Activated T-cell treated with anti-CD3 and anti-CD28 coated beads, Interleukin-2, amount 50 U/mL, for 72 hours (primary cell): ENCODE results near the gene PCDHGA3. TPM values are rescaled to one million over a fixed set of nuclear protein-coding genes. Genes with fewer than 3 reads are reported as not detected.
"Not testable (repeated sequence)": the region's sequence is repeated elsewhere in the genome, so short reads cannot be mapped to it uniquely, and the experiment has no call there.

Experiments
- ATAC-seq, 2 donors: fragments of 150-1000 bp; cut with Tn5 transposase; replicated peaks in 1 of 2; 2 replicates each; pipeline ENCODE4 v1.10.0; 2021; ENCODE audit warnings: moderate library complexity in 2 of 2, mild to moderate bottlenecking in 1 of 2
- DNase-seq, 2 donors: peaks; one replicate each; pipeline ENCODE4 v3.0.0; 2021 to 2022; ENCODE audit warnings: mixed read lengths in 1 of 2
- H3K27ac Mint-ChIP-seq: one replicate; pipeline ENCODE4 v1.8.0; 2022; ENCODE audit warnings: mild to moderate bottlenecking, moderate library complexity, mixed read lengths
- H3K27me3 Mint-ChIP-seq: one replicate; pipeline ENCODE4 v1.8.0; 2022; ENCODE audit warnings: low read depth, mixed read lengths
- H3K36me3 Mint-ChIP-seq, 2 donors: one replicate each; pipeline ENCODE4 v1.8.0; 2022; ENCODE audit warnings: mixed read lengths in 2 of 2, mild to moderate bottlenecking in 1 of 2; ENCODE audit not compliant: insufficient read depth in 2 of 2
- H3K4me1 Mint-ChIP-seq: one replicate; pipeline ENCODE4 v1.8.0; 2022; ENCODE audit warnings: low read depth, mixed read lengths
- H3K4me3 Mint-ChIP-seq, 2 donors: one replicate each; pipeline ENCODE4 v1.8.0; 2022; ENCODE audit warnings: mild to moderate bottlenecking in 2 of 2, mixed read lengths in 2 of 2, moderate library complexity in 2 of 2
- H3K9me3 Mint-ChIP-seq, 2 donors: one replicate each; pipeline ENCODE4 v1.8.0; 2022; ENCODE audit warnings: mixed read lengths in 2 of 2
- total RNA-seq, 2 donors: library from RNA; stranded (reverse); gene quantifications; one replicate each; pipeline ENCODE4 v1.2.3, GENCODE V29; 2022

PCDHGA3 gene
- total RNA-seq: under 1 TPM in 1 of 2 donors, not detected in 1; 0.12 TPM

DNA sequence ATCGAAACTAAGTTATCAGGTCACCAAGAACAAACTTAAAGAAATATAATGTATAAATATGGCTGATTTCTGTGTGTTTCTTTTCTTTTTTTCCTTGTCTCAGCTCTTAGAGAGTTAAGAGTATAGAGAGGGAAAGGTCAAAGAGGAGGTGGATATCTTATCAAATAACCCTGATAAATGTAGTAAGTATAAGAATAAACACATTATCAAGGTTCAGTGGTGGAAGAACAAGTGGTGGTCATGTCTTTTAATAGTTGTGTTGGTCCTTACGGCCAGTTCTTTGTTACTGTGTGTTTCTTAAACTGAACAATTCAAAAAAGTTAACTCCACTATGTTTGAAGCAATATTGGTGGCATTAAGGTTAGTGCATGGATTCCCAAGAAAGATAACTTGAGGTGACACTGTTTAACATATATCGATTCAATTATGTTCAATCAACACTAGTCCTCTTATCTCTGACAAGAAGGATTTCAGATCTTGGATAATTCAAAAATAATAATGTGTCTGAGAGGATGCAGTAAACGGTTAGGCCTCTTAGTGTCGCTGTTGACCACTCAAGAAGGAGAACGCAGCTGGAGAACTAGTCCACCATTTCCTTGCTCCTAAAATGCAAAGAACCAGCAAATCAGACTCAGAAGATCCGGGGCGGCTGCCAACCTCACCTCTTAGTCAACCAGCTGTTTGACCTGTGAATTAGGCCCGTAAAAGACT lies at the start of gene PCDHGA3:
Gene PCDHGA3 (plus strand): TSS at position 588 of the 711 bp plus-strand sequence. CDS start 205 bp downstream, outside the sequence.
- ATAC-seq (no peak), DNase-seq (peak in 1 of 2 donors; percentile 33)
- H3K27ac Mint-ChIP-seq: no peak within 1 kb of the TSS
- H3K9me3 Mint-ChIP-seq: peaks cover 8 to 14% of the 10 kb centered on the region in 2 donors
- peak within 1 kb of the TSS; percentile 72 to 78 for H3K4me3 Mint-ChIP-seq
- H3K36me3 Mint-ChIP-seq: peaks cover 21 to 39% of the 10 kb centered on the region in 2 donors
- no peaks in the 10 kb centered on the region for H3K4me1 Mint-ChIP-seq
- H3K27me3 Mint-ChIP-seq: peaks cover 55% of the 10 kb centered on the region

DNA sequence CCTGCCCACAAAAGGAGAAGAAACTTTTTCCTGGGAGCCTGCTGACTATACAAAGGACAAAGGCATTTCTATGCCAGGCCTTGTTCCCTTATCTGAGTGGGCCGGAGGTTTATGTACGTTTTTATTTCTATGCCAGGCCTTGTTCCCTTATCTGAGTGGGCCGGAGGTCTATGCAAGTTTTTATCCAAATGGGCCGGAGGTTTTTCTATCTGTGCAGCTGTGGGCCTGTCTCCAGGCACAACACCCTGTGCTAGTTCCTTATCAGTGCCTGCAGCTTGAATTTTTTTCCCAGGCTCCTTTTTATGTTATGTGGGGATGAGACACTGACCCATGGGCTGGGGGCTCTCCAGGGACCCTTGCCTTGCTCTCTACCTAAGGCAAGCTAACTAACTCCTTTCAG lies 45.3 kb upstream of the PCDHGA3 start:
- Mint-ChIP-seq H3K4me1 (no peaks in the 10 kb centered on the region), H3K27me3 (no peaks in the 10 kb centered on the region), H3K9me3 (peaks cover 10 to 30% of the 10 kb centered on the region in 2 donors), H3K4me3 (no peak overlapping the region), H3K27ac (no peak overlapping the region), H3K36me3 (peaks cover 27 to 34% of the 10 kb centered on the region in 2 donors)
- DNase-seq (no peak), ATAC-seq (no peak)

GRCh38 chr5:141303756-141304155 lies 39.9 kb upstream of the PCDHGA3 start, which contains the start of gene SLC25A2:
Gene SLC25A2, minus strand, starts transcription at chr5:141304049. Its CDS starts 184 bp downstream, at chr5:141303865.
- Mint-ChIP-seq H3K4me3 (no peak within 1 kb of the TSS), H3K9me3 (peaks cover 6 to 21% of the 10 kb centered on the region in 2 donors), H3K36me3 (peaks cover 22 to 23% of the 10 kb centered on the region in 2 donors), H3K27me3 (no peaks in the 10 kb centered on the region), H3K4me1 (no peaks in the 10 kb centered on the region), H3K27ac (no peak within 1 kb of the TSS)
- no peak for ATAC-seq
- DNase-seq: no peak

DNA sequence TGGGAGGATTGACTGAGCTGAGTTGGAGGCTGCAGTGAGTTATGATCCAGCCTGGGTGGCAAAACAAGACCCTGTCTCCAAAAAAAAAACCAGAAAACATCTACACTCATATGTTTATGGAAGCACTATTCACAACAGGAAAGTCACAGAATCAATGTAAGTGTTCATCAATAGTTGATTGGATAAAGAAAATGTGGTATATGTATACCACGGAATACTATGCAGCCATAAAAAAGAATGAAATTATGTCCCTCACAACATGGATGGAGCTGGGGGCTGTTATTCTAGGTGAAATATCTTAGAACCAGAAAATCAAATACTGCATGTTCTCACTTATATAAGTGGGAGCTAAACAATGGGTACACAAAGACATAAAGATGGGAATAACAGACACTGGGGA lies 37.0 kb upstream of the PCDHGA3 start:
- H3K4me3 Mint-ChIP-seq: no peak overlapping the region
- no peaks in the 10 kb centered on the region for H3K4me1 Mint-ChIP-seq
- DNase-seq (no peak), ATAC-seq (no peak)
- peaks cover 9 to 25% of the 10 kb centered on the region in 2 donors for H3K9me3 Mint-ChIP-seq
- H3K27me3 Mint-ChIP-seq: no peaks in the 10 kb centered on the region
- H3K27ac Mint-ChIP-seq: no peak overlapping the region
- H3K36me3 Mint-ChIP-seq: peaks cover 25 to 37% of the 10 kb centered on the region in 2 donors

GRCh38 chr5:141313711-141314110 lies 29.9 kb upstream of the PCDHGA3 start:
- Mint-ChIP-seq H3K4me1 (peaks cover 12% of the 10 kb centered on the region), H3K27ac (peak overlapping the region; percentile 19), H3K27me3 (no peaks in the 10 kb centered on the region), H3K9me3 (peaks cover 25 to 34% of the 10 kb centered on the region in 2 donors), H3K36me3 (peaks cover 40 to 50% of the 10 kb centered on the region in 2 donors), H3K4me3 (no peak overlapping the region)
- ATAC-seq (no peak), DNase-seq (no peak)

DNA sequence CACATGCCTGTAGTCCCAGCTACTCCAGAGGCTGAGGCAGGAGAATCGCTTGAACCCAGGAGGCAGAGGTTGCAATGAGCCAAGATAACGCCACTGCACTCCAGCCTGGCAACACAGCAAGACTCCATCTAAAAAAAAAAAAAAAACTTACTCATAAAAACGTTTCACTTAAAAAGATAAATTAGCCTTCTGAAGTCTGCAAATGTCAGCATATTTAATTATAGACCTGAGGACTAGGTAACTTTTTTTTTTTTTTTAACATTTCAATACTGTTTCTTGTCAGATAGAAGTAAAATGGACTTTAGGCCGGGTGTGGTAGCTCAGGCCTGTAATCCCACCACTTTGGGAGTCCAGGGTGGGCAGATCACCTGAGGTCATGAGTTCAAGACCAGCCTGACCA lies 26.7 kb upstream of the PCDHGA3 start:
- H3K4me3 Mint-ChIP-seq, DNase-seq, H3K27me3 Mint-ChIP-seq, H3K27ac Mint-ChIP-seq, ATAC-seq: not testable (repeated sequence)
- peaks cover 44 to 66% of the 10 kb centered on the region in 2 donors for H3K36me3 Mint-ChIP-seq
- H3K4me1 Mint-ChIP-seq: peaks cover 38% of the 10 kb centered on the region
- H3K9me3 Mint-ChIP-seq: peaks cover 30 to 32% of the 10 kb centered on the region in 2 donors

DNA sequence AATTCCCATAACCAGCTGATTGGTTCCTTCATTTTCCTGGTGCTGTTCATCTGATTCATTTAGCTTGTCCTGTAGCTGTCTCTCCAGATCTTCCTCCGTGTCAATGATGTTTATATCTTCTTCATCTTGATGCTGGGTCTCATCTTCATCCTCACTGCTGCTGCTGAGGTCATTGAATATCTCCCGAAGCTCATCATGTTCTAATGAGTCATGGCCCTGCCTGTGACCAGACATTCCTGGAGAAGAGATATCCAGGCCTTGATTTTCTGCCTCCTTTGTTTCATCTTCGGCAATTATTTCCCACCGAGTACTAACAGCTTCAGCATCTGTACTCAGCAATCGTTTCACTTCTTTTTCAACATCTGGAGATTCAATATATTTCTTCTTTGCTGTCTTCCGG lies 24.4 kb upstream of the PCDHGA3 start:
- H3K9me3 Mint-ChIP-seq: peaks cover 24 to 25% of the 10 kb centered on the region in 2 donors
- H3K4me3 Mint-ChIP-seq: peak overlapping the region; percentile 90 to 100
- no peak for ATAC-seq
- no peak for DNase-seq
- H3K36me3 Mint-ChIP-seq: peaks cover 41 to 59% of the 10 kb centered on the region in 2 donors
- peaks cover 38% of the 10 kb centered on the region for H3K4me1 Mint-ChIP-seq
- no peaks in the 10 kb centered on the region for H3K27me3 Mint-ChIP-seq
- H3K27ac Mint-ChIP-seq: peak overlapping the region; percentile 95

- peaks cover 38% of the 10 kb centered on the region for H3K4me1 Mint-ChIP-seq
- peaks cover 23 to 25% of the 10 kb centered on the region in 2 donors for H3K9me3 Mint-ChIP-seq
- peak overlapping the region; percentile 95 for H3K27ac Mint-ChIP-seq
- no peak for ATAC-seq
- H3K27me3 Mint-ChIP-seq: no peaks in the 10 kb centered on the region
- H3K4me3 Mint-ChIP-seq: peak overlapping the region; percentile 90 to 100
- DNase-seq: no peak
- H3K36me3 Mint-ChIP-seq: peaks cover 39 to 59% of the 10 kb centered on the region in 2 donors
Observed at GRCh38 chr5:141319699-141320098, 23.9 kb upstream of the PCDHGA3 start.

- Mint-ChIP-seq H3K27ac (peak within 1 kb of the TSS; percentile 95), H3K9me3 (peaks cover 15 to 20% of the 10 kb centered on the region in 2 donors), H3K27me3 (no peaks in the 10 kb centered on the region), H3K4me3 (peak within 1 kb of the TSS; percentile 90 to 100), H3K4me1 (peaks cover 37% of the 10 kb centered on the region), H3K36me3 (peaks cover 32 to 52% of the 10 kb centered on the region in 2 donors)
- peak; percentile 94 to 96 for DNase-seq
- peak; percentile 96 to 98 for ATAC-seq
Observed at GRCh38 chr5:141320225-141321169, 23.1 kb upstream of the PCDHGA3 start, which contains the start of gene TAF7. Gene TAF7, minus strand, starts transcription at chr5:141320784. Its CDS starts 740 bp downstream, at chr5:141320044.

GRCh38 chr5:141322261-141322660 lies 21.4 kb upstream of the PCDHGA3 start:
- Mint-ChIP-seq H3K4me1 (peaks cover 46% of the 10 kb centered on the region), H3K27me3 (no peaks in the 10 kb centered on the region), H3K9me3 (peaks cover 14 to 17% of the 10 kb centered on the region in 2 donors), H3K4me3 (peak overlapping the region in 1 of 2 donors; percentile 57), H3K27ac (no peak overlapping the region), H3K36me3 (peaks cover 36 to 42% of the 10 kb centered on the region in 2 donors)
- DNase-seq: no peak
- ATAC-seq: no peak

GRCh38 chr5:141326088-141326854 lies 17.4 kb upstream of the PCDHGA3 start:
- Mint-ChIP-seq H3K36me3 (peaks cover 11 to 14% of the 10 kb centered on the region in 2 donors), H3K27me3 (peaks cover 13% of the 10 kb centered on the region), H3K4me3 (peak overlapping the region; percentile 94 to 98), H3K4me1 (peaks cover 19% of the 10 kb centered on the region), H3K9me3 (peaks cover 2 to 5% of the 10 kb centered on the region in 2 donors), H3K27ac (peak overlapping the region; percentile 93)
- DNase-seq (peak; percentile 65 to 76), ATAC-seq (peak; percentile 91 to 93)

- peaks cover 27% of the 10 kb centered on the region for H3K27me3 Mint-ChIP-seq
- peaks cover 6 to 12% of the 10 kb centered on the region in 2 donors for H3K9me3 Mint-ChIP-seq
- peaks cover 12% of the 10 kb centered on the region for H3K4me1 Mint-ChIP-seq
- H3K27ac Mint-ChIP-seq: no peak overlapping the region
- DNase-seq: peak in 1 of 2 donors; percentile 33
- ATAC-seq: peak; percentile 30 to 54
- H3K4me3 Mint-ChIP-seq: no peak overlapping the region
- H3K36me3 Mint-ChIP-seq: peaks cover 9 to 17% of the 10 kb centered on the region in 2 donors
Observed at GRCh38 chr5:141328231-141328630, 15.4 kb upstream of the PCDHGA3 start.
